GM19463 (cell line): ENCODE measurements around the gene PPP1R9A.

Source experiments
- ATAC-seq: cut with Tn5 transposase; IDR thresholded peaks from one replicate; pipeline ENCODE4 v1.9.1; 2021; ENCODE audit warnings: mild to moderate bottlenecking, moderate library complexity; ENCODE audit not compliant: unreplicated experiment

PPP1R9A gene

GRCh38 chr7:95092324-95092723, 184.9 kb downstream of the PPP1R9A start:
- no peak for ATAC-seq

DNA sequence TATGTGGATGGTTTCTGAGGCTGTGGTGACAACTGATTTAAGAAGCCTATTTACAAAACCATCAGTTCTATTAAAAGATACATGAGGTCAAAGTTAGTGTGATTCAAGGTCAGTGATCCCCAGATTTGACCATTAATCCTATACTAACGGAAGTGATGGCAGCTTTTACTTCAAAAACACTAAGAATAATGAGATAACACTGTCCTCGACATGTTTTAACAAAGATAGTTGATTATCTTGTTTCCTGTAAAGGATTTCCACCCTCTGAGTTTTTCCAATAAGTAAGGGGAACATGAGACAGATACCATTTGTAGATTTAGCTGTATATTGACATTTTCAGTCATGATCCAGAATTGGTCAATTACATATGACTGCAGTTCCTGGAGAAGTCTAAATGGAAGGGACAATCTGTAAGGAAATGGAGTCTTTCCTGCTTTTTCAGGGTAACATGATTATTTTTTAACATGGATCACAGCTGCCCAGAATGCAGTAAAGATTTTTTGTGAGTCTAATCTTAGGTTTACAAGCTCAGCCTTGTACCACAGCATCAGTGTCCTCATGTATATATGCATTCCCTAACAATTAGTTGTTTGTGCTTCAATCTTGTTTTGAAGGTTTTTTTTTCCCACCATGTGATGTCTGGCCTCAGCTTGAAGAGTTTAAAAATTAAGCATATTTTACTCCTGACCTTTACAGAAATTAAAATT, 188.0 kb downstream of the PPP1R9A start:
- no peak for ATAC-seq

DNA sequence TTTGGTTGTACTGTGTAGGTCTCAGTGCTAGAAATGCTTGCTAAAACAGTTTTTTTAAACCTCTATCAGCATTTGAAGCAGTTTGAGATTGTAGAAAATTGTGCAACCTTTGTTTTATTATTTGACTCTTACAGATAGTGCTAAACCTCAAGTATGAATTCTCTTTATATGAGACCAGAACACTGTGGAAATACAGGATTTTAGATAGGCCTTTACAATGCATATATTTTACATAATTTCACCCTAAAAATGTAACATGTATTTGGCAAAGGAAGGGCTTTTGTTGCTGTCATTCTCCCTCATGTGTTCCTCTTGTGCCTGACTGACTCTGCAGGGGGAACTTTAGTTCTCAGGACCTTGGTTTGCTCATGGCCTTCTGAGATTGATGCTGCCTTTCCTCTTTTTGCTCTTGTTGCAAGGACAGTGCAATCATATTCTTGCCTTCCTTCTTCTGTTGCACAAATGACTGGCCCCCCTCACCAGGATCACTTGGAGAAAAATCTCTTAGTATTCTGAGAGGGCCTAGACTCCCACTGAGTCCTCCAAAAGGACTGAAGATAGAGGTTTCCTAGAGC, 188.7 kb downstream of the PPP1R9A start:
- ATAC-seq = no peak

DNA sequence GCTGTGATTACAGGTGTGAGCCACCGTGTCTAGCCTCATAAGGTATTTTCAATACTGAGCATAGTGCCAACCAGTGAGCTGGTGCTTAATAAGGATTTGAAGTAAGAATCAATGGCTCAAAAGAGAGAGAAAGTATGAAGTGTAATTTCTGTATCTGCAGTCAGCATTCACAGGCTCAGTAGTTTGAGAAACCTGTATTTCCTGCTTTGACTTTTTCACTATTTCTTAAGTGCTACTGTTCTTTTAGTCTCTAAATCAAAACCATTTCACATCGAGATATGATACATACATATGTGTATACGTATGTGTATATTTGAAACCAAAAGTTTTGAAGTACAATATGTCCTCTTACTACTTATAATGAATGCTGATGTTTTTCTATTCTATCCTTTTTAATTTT, 189.9 kb downstream of the PPP1R9A start:
- no peak for ATAC-seq

GRCh38 chr7:95097851-95098250, 190.5 kb downstream of the PPP1R9A start:
- ATAC-seq = no peak

DNA sequence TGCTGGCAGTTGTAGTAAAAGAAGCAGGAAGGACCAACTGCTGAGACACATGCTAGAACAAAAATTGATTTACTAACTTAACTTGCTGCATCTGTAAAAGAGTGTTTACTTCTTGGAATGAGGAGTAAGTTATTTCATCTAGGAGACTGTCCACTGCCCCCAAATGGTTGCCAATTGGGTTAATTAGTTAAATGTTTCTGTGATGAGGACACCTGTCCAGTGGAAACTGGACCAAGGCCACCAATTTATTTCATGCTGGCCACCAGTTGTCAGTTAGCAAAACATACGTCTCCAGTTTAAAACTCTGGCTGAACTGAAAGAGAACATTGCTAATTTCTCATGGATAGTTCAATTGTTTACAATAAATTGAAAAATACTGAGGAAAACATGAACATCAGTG, 191.7 kb downstream of the PPP1R9A start:
- no peak for ATAC-seq

- ATAC-seq = no peak
Observed at GRCh38 chr7:95101422-95101821, 194.0 kb downstream of the PPP1R9A start.

- no peak for ATAC-seq
Observed at GRCh38 chr7:95102662-95103061, 195.3 kb downstream of the PPP1R9A start.

- no peak for ATAC-seq
Observed at GRCh38 chr7:95104739-95105138, 197.3 kb downstream of the PPP1R9A start.

GRCh38 chr7:95105627-95106026, 198.2 kb downstream of the PPP1R9A start:
- ATAC-seq = no peak

DNA sequence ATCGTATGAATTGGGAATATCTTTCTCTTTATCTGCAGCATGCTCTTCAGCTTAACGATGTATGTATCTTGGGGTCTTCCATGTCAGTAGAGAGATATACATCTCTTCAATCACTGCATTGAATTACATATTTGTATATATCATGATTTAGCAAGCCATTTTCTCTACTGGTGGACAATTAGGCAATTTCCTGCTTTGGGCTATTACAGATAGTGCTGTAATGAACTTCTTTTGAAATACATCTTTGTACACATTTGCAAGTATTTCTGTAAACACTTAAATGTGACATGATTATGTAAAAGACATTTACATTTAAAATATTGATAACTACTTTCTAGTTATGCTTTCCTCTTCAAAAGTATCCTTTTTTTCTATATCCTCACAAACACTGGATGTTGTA, 199.0 kb downstream of the PPP1R9A start:
- no peak for ATAC-seq

- ATAC-seq = no peak
Observed at GRCh38 chr7:95110707-95111106, 203.3 kb downstream of the PPP1R9A start.

DNA sequence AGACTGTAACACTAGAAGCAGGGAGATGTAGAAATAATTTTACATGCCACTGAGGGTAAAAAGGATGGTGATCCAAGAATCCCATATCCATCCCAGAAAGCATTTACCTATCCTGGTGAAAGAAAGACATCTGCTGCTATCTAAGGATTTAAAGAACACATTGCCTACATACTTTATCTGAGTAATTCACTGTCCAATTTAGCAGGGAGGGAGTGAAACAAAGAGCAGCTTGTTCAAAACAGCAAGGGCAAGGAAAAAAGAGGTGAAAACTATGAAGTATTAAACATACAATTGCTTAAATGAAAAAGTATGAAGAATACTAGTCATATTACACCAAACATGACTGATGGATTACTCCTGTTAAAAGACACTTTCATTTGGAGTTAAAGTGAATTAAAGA, 206.2 kb downstream of the PPP1R9A start:
- no peak for ATAC-seq

- no peak for ATAC-seq
Observed at GRCh38 chr7:95126053-95126709, 218.8 kb downstream of the PPP1R9A start.

DNA sequence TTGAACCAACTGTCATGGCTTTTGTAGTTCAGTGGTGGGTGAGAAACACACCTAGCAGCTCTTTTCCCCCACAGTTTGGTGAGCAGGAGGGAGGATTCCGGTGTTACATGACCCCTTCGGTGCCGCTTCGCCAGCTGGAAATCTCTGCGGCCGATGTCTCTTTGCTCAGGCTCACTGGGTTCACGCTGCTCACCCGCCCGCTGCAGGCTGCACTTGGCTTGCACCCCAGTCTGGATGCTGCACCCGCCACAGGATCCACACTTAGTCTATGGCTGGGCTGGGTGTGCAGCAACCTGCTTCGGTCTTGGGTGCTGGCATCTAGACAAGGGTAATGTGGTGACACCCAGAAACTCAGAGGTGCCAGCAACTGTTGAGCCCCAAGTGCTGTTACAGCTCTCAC, 225.1 kb downstream of the PPP1R9A start:
- ATAC-seq = no peak

- no peak for ATAC-seq
Observed at GRCh38 chr7:95139922-95140321, 232.5 kb downstream of the PPP1R9A start.

DNA sequence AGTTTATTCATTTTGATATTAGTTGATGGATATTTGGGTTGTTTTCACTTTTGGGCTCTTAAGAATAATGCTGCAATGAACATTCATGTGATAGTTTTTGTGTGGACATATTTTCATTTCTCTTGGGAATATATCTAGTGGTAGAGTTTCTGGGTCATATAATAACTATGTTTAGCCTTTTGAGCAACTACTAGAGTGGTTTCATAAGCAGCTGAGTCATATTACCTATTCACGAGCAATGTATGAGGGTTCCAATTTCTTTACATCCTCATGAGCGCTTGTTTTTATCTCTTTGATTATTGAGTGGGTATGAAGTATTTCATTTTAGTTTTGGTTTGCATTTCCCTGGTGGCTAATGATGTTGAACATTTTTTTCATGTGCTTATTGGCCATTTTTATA, 234.4 kb downstream of the PPP1R9A start:
- no peak for ATAC-seq

GRCh38 chr7:95144256-95144655, 236.9 kb downstream of the PPP1R9A start:
- no peak for ATAC-seq

DNA sequence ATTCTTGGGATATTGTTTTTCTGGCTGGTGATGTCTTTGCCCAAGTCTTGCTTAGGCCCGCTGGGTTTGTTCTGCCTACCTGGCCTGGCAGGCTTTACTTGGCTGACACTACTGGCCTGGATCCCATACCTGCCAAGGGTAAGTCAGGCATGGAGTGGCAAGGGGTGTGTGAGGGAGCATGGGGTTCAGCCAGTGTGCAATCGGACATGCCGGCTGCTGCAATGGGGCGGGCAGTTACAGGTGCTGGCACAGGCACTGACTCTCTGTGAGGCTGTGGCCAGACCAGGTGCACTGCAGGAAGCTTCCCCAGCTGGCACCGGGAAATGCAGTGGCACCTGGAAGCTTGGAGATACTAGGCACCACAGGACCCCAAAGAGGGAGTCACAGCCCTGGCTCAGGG, 248.6 kb downstream of the PPP1R9A start:
- no peak for ATAC-seq

GRCh38 chr7:95157381-95157780, 250.0 kb downstream of the PPP1R9A start:
- no peak for ATAC-seq

- no peak for ATAC-seq
Observed at GRCh38 chr7:95169678-95170077, 262.3 kb downstream of the PPP1R9A start.

- ATAC-seq = no peak
Observed at GRCh38 chr7:95172420-95172819, 265.0 kb downstream of the PPP1R9A start.
